CD4-positive, alpha-beta memory T cell (primary cell): ENCODE measurements around the gene RDH12. TPM values are rescaled to one million over a fixed set of nuclear protein-coding genes. Genes with fewer than 3 reads are reported as not detected.
"Not testable (repeated sequence)": the region's sequence is repeated elsewhere in the genome, so short reads cannot be mapped to it uniquely, and the experiment has no call there.

Source experiments
- CTCF ChIA-PET: fragments of 350-600 bp; sonication (Branson Sonifier 250); formaldehyde crosslinking; loops from one replicate; lab custom pipeline; 2021; ENCODE audit warnings: inconsistent platforms; ENCODE audit not compliant: partially characterized antibody; lab: Charles Lee
- POLR2A ChIA-PET: fragments of 350-600 bp; sonication (Branson Sonifier 250); formaldehyde crosslinking; loops from one replicate; lab custom pipeline; 2021; ENCODE audit not compliant: partially characterized antibody; lab: Charles Lee
- DNase-seq, 5 donors: peaks; one replicate each; pipeline versions ENCODE4 v3.0.0 to v3.0.0-alpha.2; 2020 to 2022; ENCODE audit warnings: mixed read lengths in 1 of 5
- H3K27ac ChIP-seq: one replicate; pipeline ENCODE4 v1.7.0; 2013; ENCODE audit warnings: low read depth, low read length
- H3K27me3 ChIP-seq: 2 replicates; pipeline ENCODE4 v1.7.0; 2013; ENCODE audit warnings: mild to moderate bottlenecking, low read length, moderate library complexity; ENCODE audit not compliant: insufficient read depth
- H3K36me3 ChIP-seq: 2 replicates; pipeline ENCODE4 v1.7.0; 2013; ENCODE audit warnings: mild to moderate bottlenecking, low read length, moderate library complexity; ENCODE audit not compliant: insufficient read depth
- H3K4me1 ChIP-seq: 2 replicates; pipeline ENCODE4 v1.7.0; 2013; ENCODE audit warnings: mild to moderate bottlenecking, low read length, moderate library complexity; ENCODE audit not compliant: insufficient read depth
- H3K4me3 ChIP-seq, 2 donors: one replicate each; pipeline ENCODE4 v1.7.0; 2013; ENCODE audit warnings: low read length in 2 of 2, mild to moderate bottlenecking in 1 of 2
- H3K9me3 ChIP-seq, 2 donors: one replicate each; pipeline ENCODE4 v1.7.0; 2013; ENCODE audit warnings: low read length in 2 of 2, control low read depth in 1 of 2; ENCODE audit not compliant: control insufficient read depth in 1 of 2
- H3K27ac Mint-ChIP-seq, 7 donors: one replicate each; pipeline ENCODE4 v1.8.0; 2020 to 2021; ENCODE audit warnings: mixed read lengths in 7 of 7, mild to moderate bottlenecking in 6 of 7, inconsistent platforms in 3 of 7, moderate library complexity in 3 of 7
- H3K27me3 Mint-ChIP-seq, 2 donors: one replicate each; pipeline ENCODE4 v1.8.0; 2020 to 2021; ENCODE audit warnings: mixed read lengths in 2 of 2
- H3K36me3 Mint-ChIP-seq, 2 donors: one replicate each; pipeline ENCODE4 v1.8.0; 2020 to 2021; ENCODE audit warnings: mixed read lengths in 2 of 2, inconsistent platforms in 1 of 2, mild to moderate bottlenecking in 1 of 2
- H3K4me1 Mint-ChIP-seq, 4 donors: one replicate each; pipeline ENCODE4 v1.8.0; 2020 to 2021; ENCODE audit warnings: mixed read lengths in 4 of 4, mild to moderate bottlenecking in 1 of 4
- H3K4me3 Mint-ChIP-seq, 8 donors: one replicate each; pipeline ENCODE4 v1.8.0; 2020 to 2021; ENCODE audit warnings: mixed read lengths in 8 of 8, mild to moderate bottlenecking in 7 of 8, moderate library complexity in 6 of 8, inconsistent platforms in 3 of 8
- H3K9me3 Mint-ChIP-seq, 8 donors: one replicate each; pipeline ENCODE4 v1.8.0; 2020 to 2021; ENCODE audit warnings: mixed read lengths in 8 of 8, mild to moderate bottlenecking in 5 of 8, inconsistent platforms in 3 of 8, moderate library complexity in 1 of 8
- intact Hi-C: fragments of 100-400 bp; cut with micrococcal nuclease; formaldehyde crosslinking; loops from one replicate; pipeline ENCODE4 v1.15.1; 2023
- polyA plus RNA-seq, 2 donors: library from polyadenylated mRNA; unstranded; fragments of 300-500 nt; fragmentation: Illumina TruSeq; gene quantifications; one replicate each; pipeline ENCODE4 v1.2.3, GENCODE V29; 2021
- total RNA-seq, 2 experiments: library from RNA; stranded (reverse); gene quantifications; one replicate each; pipeline ENCODE4 v1.2.3, GENCODE V29; 2021

The RDH12 gene
- total RNA-seq = not detected
- polyA plus RNA-seq = not detected

GRCh38 chr14:67701492-67701891, at the start of gene RDH12:
RDH12 (plus strand) TSS chr14:67701886; CDS start chr14:67722643, 20,757 bp downstream.
- H3K27me3 ChIP-seq, H3K9me3 ChIP-seq, H3K4me3 ChIP-seq, H3K4me3 Mint-ChIP-seq, H3K36me3 ChIP-seq, H3K27ac ChIP-seq, H3K4me1 ChIP-seq, POLR2A ChIA-PET, H3K36me3 Mint-ChIP-seq, DNase-seq, H3K9me3 Mint-ChIP-seq, H3K27me3 Mint-ChIP-seq, H3K4me1 Mint-ChIP-seq: not testable (repeated sequence)
- CTCF ChIA-PET = interaction anchor here (0.7 to 6.0 kb wide), 7 partner anchors 9 to 178 kb away, joined by 3 to 139 read pairs (median 6); partner anchors contain the start of genes ARG2 and PIGH
- peak within 1 kb of the TSS in 1 of 7 donors; percentile 27 for H3K27ac Mint-ChIP-seq
- intact Hi-C loops = loop anchor here (10.0 kb wide), 1 partner anchor 1347 kb away; no protein-coding TSS in a partner anchor

- H3K36me3 ChIP-seq = peaks cover 67% of the 10 kb centered on the region
- Mint-ChIP-seq H3K27ac (peak overlapping the region in 1 of 7 donors; percentile 52), H3K4me1 (no peaks in the 10 kb centered on the region), H3K9me3 (no peaks in the 10 kb centered on the region), H3K36me3 (peaks cover 37 to 89% of the 10 kb centered on the region in 2 donors), H3K27me3 (no peaks in the 10 kb centered on the region), H3K4me3 (no peak overlapping the region)
- intact Hi-C loops = loop anchor here (1.0 kb wide), 1 partner anchor 42 kb away; no protein-coding TSS in a partner anchor
- H3K4me1 ChIP-seq = no peaks in the 10 kb centered on the region
- no peak overlapping the region for H3K27ac ChIP-seq
- CTCF ChIA-PET = interaction anchor here (0.9 to 1.8 kb wide), 5 partner anchors 21 to 67 kb away, joined by 3 to 5 read pairs (median 4); partner anchors contain the start of genes ARG2 and PIGH
- POLR2A ChIA-PET = no interaction called here
- no peak overlapping the region for H3K4me3 ChIP-seq
- no peaks in the 10 kb centered on the region for H3K27me3 ChIP-seq
- DNase-seq = no peak
- H3K9me3 ChIP-seq = no peaks in the 10 kb centered on the region
Observed at GRCh38 chr14:67652189-67652588, 49.5 kb upstream of the RDH12 start.

- no peaks in the 10 kb centered on the region for H3K9me3 ChIP-seq
- Mint-ChIP-seq H3K4me1 (no peaks in the 10 kb centered on the region), H3K4me3 (no peak overlapping the region), H3K27ac (no peak overlapping the region), H3K9me3 (no peaks in the 10 kb centered on the region), H3K36me3 (peaks cover 44 to 84% of the 10 kb centered on the region in 2 donors), H3K27me3 (no peaks in the 10 kb centered on the region)
- H3K27ac ChIP-seq = no peak overlapping the region
- intact Hi-C loops = no loop called here
- ChIA-PET CTCF (interaction anchor here (0.9 to 1.7 kb wide), 3 partner anchors 35 to 227 kb away, joined by 3 to 5 read pairs (median 3); partner anchors contain the start of gene ARG2), POLR2A (no interaction called here)
- peaks cover 71% of the 10 kb centered on the region for H3K36me3 ChIP-seq
- H3K4me3 ChIP-seq = no peak overlapping the region
- no peak for DNase-seq
- H3K27me3 ChIP-seq = no peaks in the 10 kb centered on the region
- H3K4me1 ChIP-seq = no peaks in the 10 kb centered on the region
Observed at GRCh38 chr14:67653651-67654280, 47.9 kb upstream of the RDH12 start.

- peaks cover 21 to 36% (median 29%) of the 10 kb centered on the region in 4 donors for H3K4me1 Mint-ChIP-seq
- H3K36me3 ChIP-seq = peaks cover 8% of the 10 kb centered on the region
- no peak overlapping the region for H3K4me3 Mint-ChIP-seq
- no peaks in the 10 kb centered on the region for H3K9me3 Mint-ChIP-seq
- peaks cover 17% of the 10 kb centered on the region for H3K4me1 ChIP-seq
- no peaks in the 10 kb centered on the region for H3K27me3 Mint-ChIP-seq
- DNase-seq = no peak
- H3K9me3 ChIP-seq = no peaks in the 10 kb centered on the region
- H3K27ac ChIP-seq = no peak overlapping the region
- H3K4me3 ChIP-seq = no peak overlapping the region
- POLR2A ChIA-PET = interaction anchor here (1.4 kb wide), 1 partner anchor 63 kb away, joined by 6 read pairs; the partner anchor contains the start of gene PIGH
- H3K27me3 ChIP-seq = no peaks in the 10 kb centered on the region
- H3K27ac Mint-ChIP-seq = peak overlapping the region in 1 of 7 donors; percentile 20
- intact Hi-C loops = no loop called here
- H3K36me3 Mint-ChIP-seq = peaks cover 5 to 26% of the 10 kb centered on the region in 2 donors
- CTCF ChIA-PET = interaction anchor here (0.8 to 4.3 kb wide), 6 partner anchors 9 to 81 kb away, joined by 3 to 35 read pairs (median 4); no protein-coding TSS in a partner anchor
Observed at GRCh38 chr14:67663633-67664032, 38.1 kb upstream of the RDH12 start.

- no peak overlapping the region for H3K27ac ChIP-seq
- H3K4me1 Mint-ChIP-seq = peaks cover 31 to 58% (median 46%) of the 10 kb centered on the region in 4 donors
Observed at GRCh38 chr14:67665868-67666267, 35.8 kb upstream of the RDH12 start.

GRCh38 chr14:67666750-67667449, 34.8 kb upstream of the RDH12 start:
- ChIA-PET POLR2A (interaction anchor here (0.6 kb wide), 1 partner anchor 48 kb away, joined by 3 read pairs; no protein-coding TSS in a partner anchor), CTCF (interaction anchor here (0.7 to 4.3 kb wide), 14 partner anchors 19 to 242 kb away, joined by 3 to 35 read pairs (median 6); partner anchors contain the start of genes ARG2, PIGH and RDH12)
- Mint-ChIP-seq H3K27me3 (no peaks in the 10 kb centered on the region), H3K4me3 (no peak overlapping the region), H3K36me3 (peaks cover 0 to 14% of the 10 kb centered on the region in 2 donors), H3K9me3 (no peaks in the 10 kb centered on the region), H3K27ac (peak overlapping the region; percentile 6 to 75 (median 61)), H3K4me1 (peaks cover 32 to 66% (median 51%) of the 10 kb centered on the region in 4 donors)
- no peak overlapping the region for H3K27ac ChIP-seq
- no peaks in the 10 kb centered on the region for H3K9me3 ChIP-seq
- H3K36me3 ChIP-seq = no peaks in the 10 kb centered on the region
- H3K4me3 ChIP-seq = no peak overlapping the region
- H3K27me3 ChIP-seq = no peaks in the 10 kb centered on the region
- DNase-seq = peak; percentile 42 to 45 (median 45)
- intact Hi-C loops = loop anchor here (1.0 to 2.0 kb wide), 5 partner anchors 38 to 240 kb away; partner anchors contain the start of gene ARG2
- H3K4me1 ChIP-seq = peaks cover 43% of the 10 kb centered on the region

More at GRCh38 chr14:67665868-67666267, 35.8 kb upstream of the RDH12 start:
- ChIA-PET CTCF (interaction anchor here (0.8 to 4.3 kb wide), 10 partner anchors 26 to 241 kb away, joined by 3 to 35 read pairs (median 8); no protein-coding TSS in a partner anchor), POLR2A (interaction anchor here (0.6 to 0.8 kb wide), 2 partner anchors 66 to 102 kb away, joined by 3 read pairs; partner anchors contain the start of gene PIGH)
- Mint-ChIP-seq H3K4me3 (no peak overlapping the region), H3K27ac (peak overlapping the region in 5 of 7 donors; percentile 12 to 73 (median 39)), H3K9me3 (no peaks in the 10 kb centered on the region), H3K36me3 (peaks cover 0 to 15% of the 10 kb centered on the region in 2 donors), H3K27me3 (no peaks in the 10 kb centered on the region)
- Histone ChIP-seq H3K4me3 (no peak overlapping the region), H3K27me3 (no peaks in the 10 kb centered on the region), H3K9me3 (no peaks in the 10 kb centered on the region), H3K4me1 (peaks cover 36% of the 10 kb centered on the region), H3K36me3 (peaks cover 1% of the 10 kb centered on the region)
- intact Hi-C loops = loop anchor here (2.0 kb wide), 1 partner anchor 39 kb away; no protein-coding TSS in a partner anchor
- DNase-seq = no peak
